HEK293 (cell line): ENCODE measurements around the gene PRKCD.

ENCODE experiments used
- GLIS1 ChIP-seq: fragments of 450-650 bp; formaldehyde crosslinking; IDR thresholded peaks from 2 replicates; pipeline ENCODE4 v1.5.1; 2016; ENCODE audit warnings: missing biosample characterization, missing genetic modification characterization
- HOXD13 ChIP-seq: sonication (generic); formaldehyde crosslinking; IDR thresholded peaks from 2 replicates; pipeline ENCODE4 v1.8.0; 2022; ENCODE audit warnings: missing genetic modification reagents, borderline replicate concordance
- MEIS1 ChIP-seq: sonication (generic); formaldehyde crosslinking; IDR thresholded peaks from 2 replicates; pipeline ENCODE4 v1.8.1; 2022; ENCODE audit warnings: missing genetic modification reagents, mild to moderate bottlenecking, borderline replicate concordance
- OSR2 ChIP-seq: fragments of 450-650 bp; formaldehyde crosslinking; IDR thresholded peaks from 2 replicates; pipeline ENCODE4 v1.5.1; 2016; ENCODE audit warnings: missing biosample characterization, missing genetic modification characterization
- ZBTB17 ChIP-seq: fragments of 450-650 bp; formaldehyde crosslinking; IDR thresholded peaks from 2 replicates; pipeline ENCODE4 v1.5.1; 2016; ENCODE audit warnings: missing biosample characterization, missing genetic modification characterization
- ZBTB8A ChIP-seq: fragments of 450-650 bp; formaldehyde crosslinking; IDR thresholded peaks from 2 replicates; pipeline ENCODE4 v1.5.1; 2016; ENCODE audit warnings: missing biosample characterization, missing genetic modification characterization
- ZFHX2 ChIP-seq: fragments of 450-650 bp; formaldehyde crosslinking; conservative IDR thresholded peaks from 2 replicates; pipeline ENCODE4 v1.5.1; 2016; ENCODE audit warnings: missing biosample characterization, missing genetic modification characterization
- ZFP69B ChIP-seq: fragments of 450-650 bp; formaldehyde crosslinking; IDR thresholded peaks from 2 replicates; pipeline ENCODE4 v1.5.1; 2016; ENCODE audit warnings: missing biosample characterization, missing genetic modification characterization
- ZNF10 ChIP-seq: fragments of 450-650 bp; formaldehyde crosslinking; IDR thresholded peaks from 2 replicates; pipeline ENCODE4 v1.5.1; 2017; ENCODE audit warnings: missing biosample characterization, missing genetic modification characterization
- ZNF132 ChIP-seq: fragments of 450-650 bp; formaldehyde crosslinking; IDR thresholded peaks from 2 replicates; pipeline ENCODE4 v1.5.1; 2017; ENCODE audit warnings: missing biosample characterization, missing genetic modification characterization, borderline replicate concordance
- ZNF140 ChIP-seq: fragments of 450-650 bp; formaldehyde crosslinking; IDR thresholded peaks from 2 replicates; pipeline ENCODE4 v1.5.1; 2016; ENCODE audit warnings: missing biosample characterization, missing genetic modification characterization
- ZNF174 ChIP-seq: fragments of 450-650 bp; formaldehyde crosslinking; IDR thresholded peaks from 2 replicates; pipeline ENCODE4 v1.5.0; 2017; ENCODE audit warnings: missing biosample characterization, mild to moderate bottlenecking, missing genetic modification characterization
- ZNF19 ChIP-seq: fragments of 450-650 bp; formaldehyde crosslinking; IDR thresholded peaks from 2 replicates; pipeline ENCODE4; 2016; ENCODE audit warnings: missing biosample characterization, missing genetic modification characterization, low read depth
- ZNF2 ChIP-seq: fragments of 450-650 bp; formaldehyde crosslinking; IDR thresholded peaks from 2 replicates; pipeline ENCODE4 v1.5.1; 2016; ENCODE audit warnings: missing biosample characterization, missing genetic modification characterization
- ZNF23 ChIP-seq: fragments of 450-650 bp; formaldehyde crosslinking; IDR thresholded peaks from 2 replicates; pipeline ENCODE4 v1.5.1; 2016; ENCODE audit warnings: missing biosample characterization, missing genetic modification characterization, borderline replicate concordance
- ZNF324 ChIP-seq: fragments of 450-650 bp; formaldehyde crosslinking; IDR thresholded peaks from 2 replicates; pipeline ENCODE4 v1.5.1; 2016; ENCODE audit warnings: missing biosample characterization, missing genetic modification characterization
- ZNF341 ChIP-seq: fragments of 450-650 bp; formaldehyde crosslinking; IDR thresholded peaks from 2 replicates; pipeline ENCODE4; 2016; ENCODE audit warnings: low read depth, missing biosample characterization, missing genetic modification characterization
- ZNF37A ChIP-seq: fragments of 450-650 bp; IDR thresholded peaks from 2 replicates; pipeline ENCODE4 v1.5.1; 2018; ENCODE audit warnings: missing biosample characterization, missing genetic modification characterization
- ZNF433 ChIP-seq: fragments of 450-650 bp; formaldehyde crosslinking; IDR thresholded peaks from 2 replicates; pipeline ENCODE4 v1.5.1; 2016; ENCODE audit warnings: missing biosample characterization, missing genetic modification characterization, low read depth
- ZNF514 ChIP-seq: fragments of 450-650 bp; formaldehyde crosslinking; IDR thresholded peaks from 2 replicates; pipeline ENCODE4 v1.5.1; 2016; ENCODE audit warnings: missing biosample characterization, missing genetic modification characterization
- ZNF530 ChIP-seq: fragments of 450-650 bp; formaldehyde crosslinking; IDR thresholded peaks from 2 replicates; pipeline ENCODE4 v1.5.1; 2016; ENCODE audit warnings: low read depth, missing biosample characterization, missing genetic modification characterization
- ZNF558 ChIP-seq: fragments of 450-650 bp; formaldehyde crosslinking; IDR thresholded peaks from 2 replicates; pipeline ENCODE4 v1.5.1; 2016; ENCODE audit warnings: missing biosample characterization, missing genetic modification characterization
- ZNF600 ChIP-seq: fragments of 450-650 bp; formaldehyde crosslinking; IDR thresholded peaks from 2 replicates; pipeline ENCODE4 v1.5.1; 2016; ENCODE audit warnings: missing biosample characterization, missing genetic modification characterization
- ZNF621 ChIP-seq: fragments of 450-650 bp; formaldehyde crosslinking; IDR thresholded peaks from 2 replicates; pipeline ENCODE4 v1.5.1; 2017; ENCODE audit warnings: missing biosample characterization, missing genetic modification characterization
- ZNF701 ChIP-seq: fragments of 450-650 bp; formaldehyde crosslinking; IDR thresholded peaks from 2 replicates; pipeline ENCODE4 v1.5.1; 2016; ENCODE audit warnings: missing biosample characterization, missing genetic modification characterization
- ZNF791 ChIP-seq: fragments of 450-650 bp; formaldehyde crosslinking; IDR thresholded peaks from 2 replicates; pipeline ENCODE4 v1.5.1; 2016; ENCODE audit warnings: missing biosample characterization, missing genetic modification characterization
- TF ChIP-seq, protein P1 (sequence below): fragments of 450-650 bp; formaldehyde crosslinking; IDR thresholded peaks from 2 replicates; pipeline ENCODE4 v1.5.1; 2017; ENCODE audit warnings: missing biosample characterization, mild to moderate bottlenecking, missing genetic modification characterization, moderate library complexity
- TF ChIP-seq, protein P2 (sequence below): fragments of 450-650 bp; formaldehyde crosslinking; IDR thresholded peaks from 2 replicates; pipeline ENCODE4 v1.5.1; 2016; ENCODE audit warnings: missing biosample characterization, missing genetic modification characterization
- TF ChIP-seq, protein P3 (sequence below): fragments of 450-650 bp; formaldehyde crosslinking; conservative IDR thresholded peaks from 2 replicates; pipeline ENCODE4 v1.5.1; 2016; ENCODE audit warnings: low read depth, missing biosample characterization, missing genetic modification characterization
- TF ChIP-seq, protein P4 (sequence below): fragments of 450-650 bp; formaldehyde crosslinking; IDR thresholded peaks from 2 replicates; pipeline ENCODE4 v1.5.1; 2016; ENCODE audit warnings: missing biosample characterization, missing genetic modification characterization
- TF ChIP-seq, protein P5 (sequence below): fragments of 450-650 bp; formaldehyde crosslinking; IDR thresholded peaks from 2 replicates; pipeline ENCODE4 v1.5.1; 2016; ENCODE audit warnings: missing biosample characterization, missing genetic modification characterization
- TF ChIP-seq, protein P6 (sequence below): fragments of 450-650 bp; formaldehyde crosslinking; optimal IDR thresholded peaks from 2 replicates; pipeline ENCODE3; 2016; ENCODE audit warnings: missing biosample characterization, mild to moderate bottlenecking, missing genetic modification characterization

PRKCD gene

GRCh38 chr3:53161450-53161819 lies 426 bp downstream of the PRKCD start (continued):
- TF ChIP-seq, protein P1, sequence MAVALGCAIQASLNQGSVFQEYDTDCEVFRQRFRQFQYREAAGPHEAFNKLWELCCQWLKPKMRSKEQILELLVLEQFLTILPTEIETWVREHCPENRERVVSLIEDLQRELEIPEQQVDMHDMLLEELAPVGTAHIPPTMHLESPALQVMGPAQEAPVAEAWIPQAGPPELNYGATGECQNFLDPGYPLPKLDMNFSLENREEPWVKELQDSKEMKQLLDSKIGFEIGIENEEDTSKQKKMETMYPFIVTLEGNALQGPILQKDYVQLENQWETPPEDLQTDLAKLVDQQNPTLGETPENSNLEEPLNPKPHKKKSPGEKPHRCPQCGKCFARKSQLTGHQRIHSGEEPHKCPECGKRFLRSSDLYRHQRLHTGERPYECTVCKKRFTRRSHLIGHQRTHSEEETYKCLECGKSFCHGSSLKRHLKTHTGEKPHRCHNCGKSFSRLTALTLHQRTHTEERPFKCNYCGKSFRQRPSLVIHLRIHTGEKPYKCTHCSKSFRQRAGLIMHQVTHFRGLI (tag by site-specific recombination): no peak
- TF ChIP-seq ZNF433 (tag by site-specific recombination) (no peak), ZNF132 (tag by site-specific recombination) (no peak), ZNF791 (tag by site-specific recombination) (no peak), ZNF530 (no peak), ZNF558 (tag by site-specific recombination) (no peak), ZNF37A (tag by site-specific recombination) (no peak), ZNF324 (tag by site-specific recombination) (no peak), ZFHX2 (tag by site-specific recombination) (peak; percentile 68), ZNF514 (tag by site-specific recombination) (no peak), OSR2 (tag by site-specific recombination) (no peak), ZNF701 (no peak), ZNF341 (tag by site-specific recombination) (no peak), ZBTB8A (tag by site-specific recombination) (peak; percentile 85), ZNF621 (tag by site-specific recombination) (no peak), HOXD13 (CRISPR knock-in tag) (no peak), ZNF174 (tag by site-specific recombination) (no peak), GLIS1 (tag by site-specific recombination) (no peak), ZFP69B (no peak), ZBTB17 (tag by site-specific recombination) (no peak), ZNF19 (tag by site-specific recombination) (no peak), MEIS1 (no peak), ZNF600 (tag by site-specific recombination) (peak; percentile 37; the same call in 1 of the 2 replicates), ZNF23 (no peak), ZNF10 (tag by site-specific recombination) (no peak), ZNF140 (no peak), ZNF2 (tag by site-specific recombination) (no peak)
- TF ChIP-seq, protein P2, sequence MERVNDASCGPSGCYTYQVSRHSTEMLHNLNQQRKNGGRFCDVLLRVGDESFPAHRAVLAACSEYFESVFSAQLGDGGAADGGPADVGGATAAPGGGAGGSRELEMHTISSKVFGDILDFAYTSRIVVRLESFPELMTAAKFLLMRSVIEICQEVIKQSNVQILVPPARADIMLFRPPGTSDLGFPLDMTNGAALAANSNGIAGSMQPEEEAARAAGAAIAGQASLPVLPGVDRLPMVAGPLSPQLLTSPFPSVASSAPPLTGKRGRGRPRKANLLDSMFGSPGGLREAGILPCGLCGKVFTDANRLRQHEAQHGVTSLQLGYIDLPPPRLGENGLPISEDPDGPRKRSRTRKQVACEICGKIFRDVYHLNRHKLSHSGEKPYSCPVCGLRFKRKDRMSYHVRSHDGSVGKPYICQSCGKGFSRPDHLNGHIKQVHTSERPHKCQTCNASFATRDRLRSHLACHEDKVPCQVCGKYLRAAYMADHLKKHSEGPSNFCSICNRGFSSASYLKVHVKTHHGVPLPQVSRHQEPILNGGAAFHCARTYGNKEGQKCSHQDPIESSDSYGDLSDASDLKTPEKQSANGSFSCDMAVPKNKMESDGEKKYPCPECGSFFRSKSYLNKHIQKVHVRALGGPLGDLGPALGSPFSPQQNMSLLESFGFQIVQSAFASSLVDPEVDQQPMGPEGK (tag by site-specific recombination): peak; percentile 60
- TF ChIP-seq, protein P3, sequence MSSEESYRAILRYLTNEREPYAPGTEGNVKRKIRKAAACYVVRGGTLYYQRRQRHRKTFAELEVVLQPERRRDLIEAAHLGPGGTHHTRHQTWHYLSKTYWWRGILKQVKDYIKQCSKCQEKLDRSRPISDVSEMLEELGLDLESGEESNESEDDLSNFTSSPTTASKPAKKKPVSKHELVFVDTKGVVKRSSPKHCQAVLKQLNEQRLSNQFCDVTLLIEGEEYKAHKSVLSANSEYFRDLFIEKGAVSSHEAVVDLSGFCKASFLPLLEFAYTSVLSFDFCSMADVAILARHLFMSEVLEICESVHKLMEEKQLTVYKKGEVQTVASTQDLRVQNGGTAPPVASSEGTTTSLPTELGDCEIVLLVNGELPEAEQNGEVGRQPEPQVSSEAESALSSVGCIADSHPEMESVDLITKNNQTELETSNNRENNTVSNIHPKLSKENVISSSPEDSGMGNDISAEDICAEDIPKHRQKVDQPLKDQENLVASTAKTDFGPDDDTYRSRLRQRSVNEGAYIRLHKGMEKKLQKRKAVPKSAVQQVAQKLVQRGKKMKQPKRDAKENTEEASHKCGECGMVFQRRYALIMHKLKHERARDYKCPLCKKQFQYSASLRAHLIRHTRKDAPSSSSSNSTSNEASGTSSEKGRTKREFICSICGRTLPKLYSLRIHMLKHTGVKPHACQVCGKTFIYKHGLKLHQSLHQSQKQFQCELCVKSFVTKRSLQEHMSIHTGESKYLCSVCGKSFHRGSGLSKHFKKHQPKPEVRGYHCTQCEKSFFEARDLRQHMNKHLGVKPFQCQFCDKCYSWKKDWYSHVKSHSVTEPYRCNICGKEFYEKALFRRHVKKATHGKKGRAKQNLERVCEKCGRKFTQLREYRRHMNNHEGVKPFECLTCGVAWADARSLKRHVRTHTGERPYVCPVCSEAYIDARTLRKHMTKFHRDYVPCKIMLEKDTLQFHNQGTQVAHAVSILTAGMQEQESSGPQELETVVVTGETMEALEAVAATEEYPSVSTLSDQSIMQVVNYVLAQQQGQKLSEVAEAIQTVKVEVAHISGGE: peak; percentile 41
- TF ChIP-seq, protein P4, sequence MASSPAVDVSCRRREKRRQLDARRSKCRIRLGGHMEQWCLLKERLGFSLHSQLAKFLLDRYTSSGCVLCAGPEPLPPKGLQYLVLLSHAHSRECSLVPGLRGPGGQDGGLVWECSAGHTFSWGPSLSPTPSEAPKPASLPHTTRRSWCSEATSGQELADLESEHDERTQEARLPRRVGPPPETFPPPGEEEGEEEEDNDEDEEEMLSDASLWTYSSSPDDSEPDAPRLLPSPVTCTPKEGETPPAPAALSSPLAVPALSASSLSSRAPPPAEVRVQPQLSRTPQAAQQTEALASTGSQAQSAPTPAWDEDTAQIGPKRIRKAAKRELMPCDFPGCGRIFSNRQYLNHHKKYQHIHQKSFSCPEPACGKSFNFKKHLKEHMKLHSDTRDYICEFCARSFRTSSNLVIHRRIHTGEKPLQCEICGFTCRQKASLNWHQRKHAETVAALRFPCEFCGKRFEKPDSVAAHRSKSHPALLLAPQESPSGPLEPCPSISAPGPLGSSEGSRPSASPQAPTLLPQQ: no peak
- TF ChIP-seq, protein P5, sequence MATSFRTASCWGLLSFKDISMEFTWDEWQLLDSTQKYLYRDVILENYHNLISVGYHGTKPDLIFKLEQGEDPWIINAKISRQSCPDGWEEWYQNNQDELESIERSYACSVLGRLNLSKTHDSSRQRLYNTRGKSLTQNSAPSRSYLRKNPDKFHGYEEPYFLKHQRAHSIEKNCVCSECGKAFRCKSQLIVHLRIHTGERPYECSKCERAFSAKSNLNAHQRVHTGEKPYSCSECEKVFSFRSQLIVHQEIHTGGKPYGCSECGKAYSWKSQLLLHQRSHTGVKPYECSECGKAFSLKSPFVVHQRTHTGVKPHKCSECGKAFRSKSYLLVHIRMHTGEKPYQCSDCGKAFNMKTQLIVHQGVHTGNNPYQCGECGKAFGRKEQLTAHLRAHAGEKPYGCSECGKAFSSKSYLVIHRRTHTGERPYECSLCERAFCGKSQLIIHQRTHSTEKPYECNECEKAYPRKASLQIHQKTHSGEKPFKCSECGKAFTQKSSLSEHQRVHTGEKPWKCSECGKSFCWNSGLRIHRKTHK: no peak
- TF ChIP-seq, protein P6, sequence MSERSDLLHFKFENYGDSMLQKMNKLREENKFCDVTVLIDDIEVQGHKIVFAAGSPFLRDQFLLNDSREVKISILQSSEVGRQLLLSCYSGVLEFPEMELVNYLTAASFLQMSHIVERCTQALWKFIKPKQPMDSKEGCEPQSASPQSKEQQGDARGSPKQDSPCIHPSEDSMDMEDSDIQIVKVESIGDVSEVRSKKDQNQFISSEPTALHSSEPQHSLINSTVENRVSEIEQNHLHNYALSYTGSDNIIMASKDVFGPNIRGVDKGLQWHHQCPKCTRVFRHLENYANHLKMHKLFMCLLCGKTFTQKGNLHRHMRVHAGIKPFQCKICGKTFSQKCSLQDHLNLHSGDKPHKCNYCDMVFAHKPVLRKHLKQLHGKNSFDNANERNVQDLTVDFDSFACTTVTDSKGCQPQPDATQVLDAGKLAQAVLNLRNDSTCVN (tag by site-specific recombination): peak; percentile 70
